MM.1S (cell line): ENCODE results near the gene RAET1L.
A peak's percentile ranks its signal among the peaks of the same experiment; 100 is the strongest.
"Not testable (repeated sequence)": the region's sequence is repeated elsewhere in the genome, so short reads cannot be mapped to it uniquely, and the experiment has no call there.

ENCODE experiments used
- DNase-seq: peaks from one replicate; pipeline ENCODE4 v3.0.0-alpha.2; 2015
- H2AFZ ChIP-seq: fragments of 300-600 bp; sonication (generic); 2 replicates; pipeline ENCODE4 v1.6.0; 2016; ENCODE audit warnings: antibody characterized with exemption, low read length
- H3F3A ChIP-seq: fragments of 300-600 bp; sonication (generic); 2 replicates; pipeline ENCODE4 v1.6.1; 2016; ENCODE audit warnings: mild to moderate bottlenecking, antibody characterized with exemption, low read length, moderate library complexity, mixed read lengths; ENCODE audit not compliant: insufficient read depth
- H3K27ac ChIP-seq: fragments of 300-600 bp; sonication (generic); 2 replicates; pipeline ENCODE4 v1.5.1; 2016; ENCODE audit warnings: mild to moderate bottlenecking, low read length
- H3K27me3 ChIP-seq: fragments of 300-600 bp; sonication (generic); replicated peaks from 2 replicates; pipeline ENCODE4 v1.6.0; 2016; ENCODE audit warnings: low read length; ENCODE audit not compliant: insufficient read depth
- H3K36me3 ChIP-seq: fragments of 300-600 bp; sonication (generic); replicated peaks from 2 replicates; pipeline ENCODE4 v1.6.1; 2016; ENCODE audit warnings: mild to moderate bottlenecking, low read length, mixed read lengths; ENCODE audit not compliant: insufficient read depth
- H3K4me1 ChIP-seq: fragments of 300-600 bp; sonication (generic); 2 replicates; pipeline ENCODE4 v1.6.1; 2016; ENCODE audit warnings: low read length, mixed read lengths
- H3K4me2 ChIP-seq: fragments of 300-600 bp; sonication (generic); 2 replicates; pipeline ENCODE4 v1.6.0; 2016; ENCODE audit warnings: low read depth, low read length
- H3K4me3 ChIP-seq: fragments of 300-600 bp; sonication (generic); 2 replicates; pipeline ENCODE4 v1.5.1; 2016; ENCODE audit warnings: low read length, mixed read lengths
- H3K79me2 ChIP-seq: fragments of 300-600 bp; sonication (generic); 2 replicates; pipeline ENCODE4 v1.6.1; 2016; ENCODE audit warnings: mixed run types, low read length, mixed read lengths
- H3K9ac ChIP-seq: fragments of 300-600 bp; sonication (generic); 2 replicates; pipeline ENCODE4 v1.6.1; 2016; ENCODE audit warnings: low read length, mixed read lengths
- H3K9me2 ChIP-seq: fragments of 300-600 bp; sonication (generic); replicated peaks from 2 replicates; pipeline ENCODE4 v1.6.1; 2016; ENCODE audit warnings: mild to moderate bottlenecking, low read length, mixed read lengths; ENCODE audit not compliant: insufficient read depth
- H3K9me3 ChIP-seq: fragments of 300-600 bp; sonication (generic); replicated peaks from 2 replicates; pipeline ENCODE4 v1.6.1; 2016; ENCODE audit warnings: mild to moderate bottlenecking, low read length, mixed read lengths; ENCODE audit not compliant: insufficient read depth
- H4K20me1 ChIP-seq: fragments of 300-600 bp; sonication (generic); 2 replicates; pipeline ENCODE4 v1.6.1; 2016; ENCODE audit warnings: mild to moderate bottlenecking, low read length, moderate library complexity, mixed read lengths; ENCODE audit not compliant: insufficient read depth
- CTCF ChIP-seq: fragments of 300-600 bp; sonication (generic); IDR thresholded peaks from 2 replicates; pipeline ENCODE4 v1.5.1; 2016; ENCODE audit warnings: antibody characterized with exemption, low read length, mixed read lengths
- EZH2 ChIP-seq: fragments of 300-600 bp; sonication (generic); optimal IDR thresholded peaks from 2 replicates; pipeline ENCODE3; 2017; ENCODE audit warnings: low read depth, mild to moderate bottlenecking, antibody characterized with exemption, low read length, mixed read lengths
- EZH2phosphoT487 ChIP-seq: fragments of 300-600 bp; sonication (generic); IDR thresholded peaks from 2 replicates; pipeline ENCODE4 v1.6.1; 2018; ENCODE audit warnings: antibody characterized with exemption, low read length

Gene RAET1L

GRCh38 chr6:149995971-149996370, 29.4 kb downstream of the RAET1L start:
- Histone ChIP-seq H3K36me3 (no peaks in the 10 kb centered on the region), H3K4me1 (no peaks in the 10 kb centered on the region), H2AFZ (no peak overlapping the region), H3K9ac (no peak overlapping the region), H3K4me3 (no peak overlapping the region), H3K79me2 (no peaks in the 10 kb centered on the region), H3K9me2 (no peaks in the 10 kb centered on the region), H3K9me3 (no peaks in the 10 kb centered on the region), H3K4me2 (no peak overlapping the region), H4K20me1 (no peaks in the 10 kb centered on the region), H3F3A (no peaks in the 10 kb centered on the region), H3K27ac (no peak overlapping the region), H3K27me3 (peaks cover 11% of the 10 kb centered on the region; the same call in 1 of the 2 replicates)
- DNase-seq = no peak
- TF ChIP-seq CTCF (no peak), EZH2phosphoT487 (no peak), EZH2 (no peak)

GRCh38 chr6:149995235-149995750, 30.0 kb downstream of the RAET1L start:
- no peak overlapping the region for H3K4me2 ChIP-seq
- H3K9me2 ChIP-seq = no peaks in the 10 kb centered on the region

GRCh38 chr6:149991838-149992237, 33.5 kb downstream of the RAET1L start:
- Histone ChIP-seq H3K4me1 (no peaks in the 10 kb centered on the region), H3F3A (no peaks in the 10 kb centered on the region), H3K27me3 (peaks cover 51% of the 10 kb centered on the region), H3K9me3 (no peaks in the 10 kb centered on the region), H3K27ac (no peak overlapping the region), H4K20me1 (no peaks in the 10 kb centered on the region), H3K36me3 (no peaks in the 10 kb centered on the region), H3K4me2 (no peak overlapping the region), H3K9me2 (no peaks in the 10 kb centered on the region), H3K9ac (no peak overlapping the region), H2AFZ (no peak overlapping the region), H3K79me2 (no peaks in the 10 kb centered on the region), H3K4me3 (no peak overlapping the region)
- no peak for TF ChIP-seq EZH2
- no peak for TF ChIP-seq EZH2phosphoT487
- TF ChIP-seq CTCF = no peak
- DNase-seq = no peak

More at GRCh38 chr6:149995235-149995750, 30.0 kb downstream of the RAET1L start:
- Histone ChIP-seq H3K4me3 (no peak overlapping the region), H3K27me3 (peaks cover 17% of the 10 kb centered on the region; the same call in 1 of the 2 replicates), H3K79me2 (no peaks in the 10 kb centered on the region), H4K20me1 (no peaks in the 10 kb centered on the region), H3K36me3 (no peaks in the 10 kb centered on the region), H3K9me3 (no peaks in the 10 kb centered on the region), H3F3A (no peaks in the 10 kb centered on the region), H3K4me1 (no peaks in the 10 kb centered on the region), H3K9ac (no peak overlapping the region), H3K27ac (no peak overlapping the region), H2AFZ (no peak overlapping the region)
- DNase-seq = no peak
- no peak for TF ChIP-seq EZH2
- no peak for TF ChIP-seq CTCF
- TF ChIP-seq EZH2phosphoT487 = no peak

GRCh38 chr6:149991472-149991795, 33.9 kb downstream of the RAET1L start:
- not testable (repeated sequence) for H2AFZ ChIP-seq, H3K9me2 ChIP-seq, H3K36me3 ChIP-seq, H3F3A ChIP-seq, H3K4me3 ChIP-seq, H3K9ac ChIP-seq, H3K9me3 ChIP-seq, H3K4me1 ChIP-seq, H3K79me2 ChIP-seq, H4K20me1 ChIP-seq, H3K27ac ChIP-seq
- Histone ChIP-seq H3K27me3 (peaks cover 54% of the 10 kb centered on the region), H3K4me2 (peak overlapping the region; percentile 74; the same call in 1 of the 2 replicates)
- peak; percentile 18 for DNase-seq
